Stimulated activated CD4-positive, alpha-beta T cell treated with anti-CD3 and anti-CD28 coated beads, Interleukin-2, amount 100 ng/mL, for 4 hours (primary cell): Measurements from ENCODE around the gene DCAF8L2.
"Not testable (repeated sequence)": the region's sequence is repeated elsewhere in the genome, so short reads cannot be mapped to it uniquely, and the experiment has no call there.

ENCODE experiments used
- DNase-seq: peaks from one replicate; pipeline ENCODE4 v3.0.0-alpha.2; 2020; ENCODE audit warnings: low read depth

Gene DCAF8L2

DNA sequence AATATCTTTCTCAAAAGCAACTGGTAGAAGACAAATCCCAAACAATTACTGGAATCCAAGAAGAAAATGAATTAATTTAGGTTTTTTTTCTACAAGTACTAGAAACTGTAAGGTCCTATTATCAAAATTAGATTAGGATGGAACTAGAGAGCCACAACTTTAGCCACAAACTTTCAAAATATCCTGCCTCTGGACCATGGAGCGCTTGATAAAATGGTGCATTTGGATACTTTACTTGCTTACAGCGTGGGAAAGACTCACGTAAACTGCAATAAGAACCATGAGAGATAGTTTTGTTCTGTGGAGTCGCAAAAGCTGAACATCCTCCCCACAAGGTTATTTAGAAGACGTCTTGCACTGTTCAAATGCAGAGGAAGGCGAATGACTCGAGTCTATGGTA lies at the start of gene DCAF8L2:
Gene DCAF8L2 (plus strand): TSS at position 301 of the 400 bp plus-strand sequence. CDS start 156,552 bp downstream, outside the sequence.
- DNase-seq = no peak

DNA sequence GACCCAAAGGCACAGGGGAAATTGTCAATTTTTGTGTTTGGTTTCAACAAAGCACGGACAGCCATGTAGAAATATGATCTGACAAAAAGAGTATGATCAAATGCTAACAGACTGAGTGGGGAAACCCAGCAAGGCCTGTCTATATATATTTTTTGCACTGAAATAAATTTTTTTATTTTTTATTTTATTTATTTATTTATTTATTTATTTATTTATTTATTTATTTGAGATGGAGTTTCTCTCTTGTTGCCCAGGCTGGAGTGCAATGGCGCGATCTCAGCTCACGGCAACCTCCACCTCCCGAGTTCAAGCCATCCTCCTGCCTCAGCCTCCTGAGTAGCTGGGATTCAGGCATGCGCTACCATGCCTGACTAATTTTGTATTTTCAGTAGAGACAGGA lies 49.0 kb upstream of the DCAF8L2 start:
- not testable (repeated sequence) for DNase-seq

DNA sequence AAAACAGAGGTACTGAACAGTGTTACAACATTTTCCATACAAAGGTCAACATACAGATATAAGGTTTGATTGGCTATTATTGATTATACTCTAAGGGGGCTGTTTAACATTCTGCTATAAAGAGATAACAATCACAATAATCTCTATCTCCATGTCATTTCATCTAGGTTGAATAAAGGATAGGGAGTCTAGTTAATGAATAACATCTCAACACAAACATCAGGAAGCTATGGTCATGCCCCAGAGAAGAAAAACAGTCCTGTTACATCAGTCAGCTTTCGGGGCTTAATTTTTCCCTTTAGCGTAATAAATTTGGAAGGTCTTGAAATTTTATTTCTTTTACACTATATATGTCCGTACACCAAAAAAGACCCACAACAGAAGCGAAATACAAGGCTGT lies 41.5 kb upstream of the DCAF8L2 start:
- DNase-seq = no peak

GRCh38 chrX:27549688-27550087 lies 40.5 kb upstream of the DCAF8L2 start:
- no peak for DNase-seq

DNA sequence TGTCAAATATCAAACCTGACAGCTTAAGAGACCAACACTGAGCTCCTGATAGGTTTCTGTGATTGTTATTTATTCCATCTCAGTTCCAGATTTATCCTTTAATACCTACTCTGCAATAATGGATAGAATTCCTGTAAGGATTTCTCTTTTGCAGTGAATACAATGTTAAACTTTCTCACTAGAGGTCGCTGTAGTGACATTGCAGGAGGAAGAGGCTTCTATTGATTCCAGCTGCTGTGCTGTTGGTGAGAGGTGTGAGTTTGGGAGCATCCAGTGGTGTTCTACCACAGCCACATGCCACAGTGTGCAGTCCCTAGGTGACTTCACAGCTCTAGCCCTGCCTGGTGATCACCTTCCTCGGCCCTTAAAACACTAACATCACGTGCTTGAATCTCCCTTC lies 34.6 kb upstream of the DCAF8L2 start:
- DNase-seq = no peak

- DNase-seq = no peak
Measured at GRCh38 chrX:27565992-27566391, 24.2 kb upstream of the DCAF8L2 start.

- DNase-seq = no peak
Measured at GRCh38 chrX:27571164-27571563, 19.0 kb upstream of the DCAF8L2 start.

DNA sequence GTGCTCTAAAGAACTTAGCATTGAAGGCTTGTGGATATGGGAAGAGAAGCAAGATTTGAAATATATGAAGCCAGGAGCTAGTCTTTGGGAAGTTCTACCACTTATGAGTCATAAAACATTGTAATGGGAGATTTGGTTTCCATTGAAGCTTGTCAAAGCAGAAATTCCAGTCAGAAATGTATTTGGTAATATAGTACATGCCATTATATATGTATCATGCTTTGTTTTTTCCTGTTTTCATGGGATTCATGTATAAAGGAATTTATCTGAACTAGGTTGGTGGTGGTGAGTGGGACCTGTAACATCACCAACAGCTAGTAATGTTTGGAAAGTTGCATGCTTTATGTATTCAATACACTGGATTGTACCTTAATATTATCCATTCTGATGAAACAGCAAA lies 14.6 kb upstream of the DCAF8L2 start:
- no peak for DNase-seq

DNA sequence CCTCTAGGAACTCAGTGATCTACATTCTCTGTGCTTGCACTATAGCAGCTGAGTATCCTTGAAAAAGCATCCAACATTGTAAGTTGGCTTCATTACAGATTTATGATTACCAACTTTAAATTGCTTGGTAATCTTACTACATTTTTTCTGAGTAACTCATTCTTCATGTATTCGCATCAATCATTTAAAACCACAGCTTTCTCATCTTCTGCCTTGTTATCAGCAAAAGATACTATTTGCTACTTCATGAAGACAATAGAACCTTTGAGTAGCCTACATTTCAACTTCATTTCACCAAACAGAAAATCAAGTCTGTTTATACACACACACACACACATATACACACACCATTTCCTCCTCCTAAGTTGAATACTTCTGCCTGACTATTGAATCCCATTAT lies 6.2 kb upstream of the DCAF8L2 start:
- DNase-seq = no peak

GRCh38 chrX:27591938-27592337 lies 1.8 kb downstream of the DCAF8L2 start:
- no peak for DNase-seq

DNA sequence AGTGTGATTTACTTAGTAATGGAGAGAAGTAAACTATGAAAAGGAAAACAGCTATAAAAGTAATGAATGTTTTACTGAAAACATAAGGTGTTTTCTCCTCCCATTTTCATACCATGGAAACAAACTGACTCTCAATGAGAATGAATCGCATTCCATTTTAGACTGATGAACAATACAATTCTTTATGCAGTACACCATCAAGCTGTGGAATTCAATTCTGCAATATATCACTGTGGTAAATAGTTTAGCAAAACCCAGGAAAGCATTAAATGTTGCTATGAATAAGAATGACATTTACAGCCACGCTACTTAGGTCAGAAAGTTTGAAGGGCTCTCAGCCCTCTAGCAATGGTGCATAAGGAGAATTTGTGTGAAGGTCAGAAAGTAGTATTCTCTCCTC lies 7.4 kb downstream of the DCAF8L2 start:
- no peak for DNase-seq

GRCh38 chrX:27598312-27598711 lies 8.2 kb downstream of the DCAF8L2 start:
- no peak for DNase-seq

- DNase-seq = no peak
Measured at GRCh38 chrX:27599928-27600327, 9.8 kb downstream of the DCAF8L2 start.

- no peak for DNase-seq
Measured at GRCh38 chrX:27600686-27601085, 10.5 kb downstream of the DCAF8L2 start.

DNA sequence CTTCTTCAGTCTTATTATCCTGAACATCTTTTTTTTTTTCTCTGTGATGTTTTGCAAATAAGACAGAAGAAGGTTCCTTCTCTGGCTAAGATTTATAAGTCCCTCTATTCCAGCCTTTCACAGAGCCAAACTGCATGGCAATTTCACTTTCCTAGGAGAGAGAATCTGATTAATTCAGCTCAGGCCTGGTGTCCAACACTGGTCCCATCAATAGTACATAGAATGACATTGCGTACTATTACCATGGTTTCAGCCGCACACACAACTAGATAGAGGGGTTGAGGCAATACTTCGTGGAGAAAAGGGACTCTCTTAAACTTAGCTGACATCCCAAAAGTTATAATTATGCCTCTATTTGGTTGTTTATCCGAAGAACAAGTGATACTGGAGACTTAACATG lies 18.5 kb downstream of the DCAF8L2 start:
- no peak for DNase-seq

- no peak for DNase-seq
Measured at GRCh38 chrX:27619459-27619858, 29.3 kb downstream of the DCAF8L2 start.

DNA sequence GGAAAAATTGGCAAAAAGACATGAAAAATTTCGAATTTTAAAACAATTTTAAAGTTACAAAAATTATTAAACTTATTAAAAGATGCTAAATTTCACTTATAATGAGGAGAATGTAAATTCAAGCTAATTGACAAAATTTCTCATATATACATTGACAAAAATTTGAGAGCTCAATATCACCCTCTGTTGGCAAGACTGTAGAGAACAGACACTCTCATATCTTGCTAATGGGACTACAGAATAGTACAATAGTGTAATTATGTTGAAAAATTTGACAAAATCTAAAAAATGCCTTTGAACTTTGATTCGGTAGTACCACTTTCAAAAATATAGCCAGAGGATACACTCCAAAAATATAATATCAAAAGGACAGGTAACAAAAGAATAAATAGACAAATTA lies 29.8 kb downstream of the DCAF8L2 start:
- DNase-seq = no peak

DNA sequence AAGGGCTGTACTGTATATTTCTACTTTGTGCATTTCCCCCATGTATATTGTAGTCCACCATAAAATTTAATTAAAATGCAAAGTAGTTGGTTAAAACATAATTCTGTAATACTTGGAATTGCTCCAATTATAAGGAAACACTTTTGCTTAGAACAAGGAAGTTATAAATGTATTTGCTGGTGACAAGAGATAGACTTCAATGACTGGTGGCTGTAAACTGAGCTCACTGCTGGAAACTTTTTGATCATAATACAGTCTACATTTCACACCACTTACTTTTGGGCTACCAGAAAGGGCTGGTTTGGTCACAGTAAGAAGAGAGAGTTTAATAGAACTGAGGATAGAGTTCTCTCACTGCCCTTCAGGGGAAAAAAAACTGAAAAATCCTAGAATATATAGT lies 32.7 kb downstream of the DCAF8L2 start:
- DNase-seq = no peak

- DNase-seq = no peak
Measured at GRCh38 chrX:27626066-27626465, 35.9 kb downstream of the DCAF8L2 start.

DNA sequence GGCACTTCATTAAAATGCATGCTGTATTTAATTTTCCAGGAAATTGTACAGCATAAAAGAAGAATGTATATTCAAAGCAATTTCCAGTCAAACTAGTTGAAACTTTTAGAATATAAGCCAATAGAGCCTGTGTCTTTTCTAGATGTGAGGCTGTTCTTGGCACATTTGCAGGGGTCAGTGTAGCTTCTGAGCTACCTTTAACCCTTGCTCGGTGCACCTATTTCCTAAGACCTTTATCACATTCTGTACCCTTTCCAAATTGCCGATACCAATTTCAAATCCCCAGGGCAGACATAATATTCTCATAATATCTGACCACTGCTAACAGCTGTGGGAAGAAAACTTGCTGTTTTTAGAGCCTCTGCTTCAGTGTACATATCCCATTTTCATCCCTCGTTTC lies 43.2 kb downstream of the DCAF8L2 start:
- DNase-seq = no peak

GRCh38 chrX:27656581-27656980 lies 66.4 kb downstream of the DCAF8L2 start:
- DNase-seq = no peak

- DNase-seq = no peak
Measured at GRCh38 chrX:27660878-27661277, 70.7 kb downstream of the DCAF8L2 start.

- DNase-seq = no peak
Measured at GRCh38 chrX:27671234-27671633, 81.1 kb downstream of the DCAF8L2 start.

DNA sequence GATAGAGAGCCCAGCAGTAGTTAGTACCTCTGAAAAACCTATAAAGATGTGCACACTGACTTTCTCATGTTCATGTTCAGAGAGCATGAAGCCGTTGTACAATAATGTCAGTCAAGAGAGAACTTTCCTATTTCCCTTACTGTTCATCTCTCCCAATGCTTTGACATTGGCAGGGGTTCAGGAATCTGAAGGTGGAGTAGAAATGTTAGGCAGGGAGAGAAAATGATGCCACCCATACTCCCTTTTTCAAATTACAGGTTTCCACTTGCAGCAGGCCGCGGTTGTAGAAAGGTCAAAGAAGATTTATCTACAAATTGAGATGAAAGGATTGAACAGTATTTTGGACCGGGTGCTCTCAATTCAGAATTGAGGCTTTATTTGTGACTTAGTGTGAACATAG lies 84.3 kb downstream of the DCAF8L2 start:
- no peak for DNase-seq

DNA sequence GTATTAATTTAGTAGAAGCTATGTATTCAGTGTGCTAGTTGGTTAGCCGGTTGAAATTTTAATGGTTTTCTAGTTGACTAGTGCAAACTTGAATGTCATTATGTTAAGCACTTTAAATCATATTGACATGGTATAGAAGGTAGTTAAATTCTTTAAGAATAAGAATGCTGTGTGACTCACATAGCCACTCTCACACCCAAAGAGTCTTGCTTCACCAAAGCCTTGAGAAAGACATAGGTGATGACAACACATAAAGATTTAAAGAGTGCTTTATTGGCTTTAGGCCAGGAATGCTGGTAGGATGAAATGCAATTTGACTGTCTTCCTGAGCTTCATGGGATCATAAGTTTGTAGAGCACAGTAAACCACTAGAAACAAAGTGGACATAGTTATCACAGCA lies 85.3 kb downstream of the DCAF8L2 start:
- no peak for DNase-seq
